HG03432 (cell line): Measurements from ENCODE around the gene TSEN15.

Experiments
- ATAC-seq: cut with Tn5 transposase; IDR thresholded peaks from one replicate; pipeline ENCODE4 v1.9.1; 2021; ENCODE audit warnings: mild to moderate bottlenecking, moderate library complexity; ENCODE audit not compliant: unreplicated experiment

TSEN15 gene

DNA sequence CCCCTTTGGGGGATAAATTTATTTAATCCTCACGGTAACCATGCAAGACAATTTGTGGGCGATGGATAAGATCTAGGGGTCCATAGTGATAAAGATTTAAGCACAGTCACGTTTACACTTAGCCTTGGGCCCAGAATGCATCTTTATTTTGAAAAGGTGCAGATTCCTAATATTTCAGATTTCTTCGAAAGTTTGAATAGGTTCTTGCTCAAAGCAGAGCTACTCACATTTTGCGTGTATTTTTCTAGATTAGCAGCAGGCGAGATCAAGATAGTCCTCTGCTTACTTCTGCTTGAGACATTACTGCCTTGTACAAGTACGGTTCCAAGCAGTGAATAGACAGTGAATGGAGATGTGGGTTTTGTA, 647 bp downstream of the TSEN15 start:
- no peak for ATAC-seq

DNA sequence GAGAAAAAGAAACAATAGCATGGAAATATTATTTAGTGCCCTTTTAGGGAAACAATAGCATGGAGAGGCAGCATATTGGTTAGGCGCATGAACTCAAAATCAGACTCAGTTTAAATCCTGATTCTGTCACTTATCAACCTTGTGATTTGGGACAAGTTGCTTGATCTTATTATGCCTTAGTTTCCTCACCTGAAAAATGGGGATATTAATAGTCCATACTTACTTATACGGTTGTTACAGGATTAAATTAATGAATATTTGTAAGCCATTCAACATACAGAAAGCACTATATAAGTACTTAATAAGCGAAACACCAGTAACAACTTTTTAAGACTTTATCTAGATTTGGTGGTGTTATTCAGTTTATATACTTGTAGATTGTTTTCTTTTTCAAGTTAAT, 1.2 kb downstream of the TSEN15 start:
- ATAC-seq = no peak

DNA sequence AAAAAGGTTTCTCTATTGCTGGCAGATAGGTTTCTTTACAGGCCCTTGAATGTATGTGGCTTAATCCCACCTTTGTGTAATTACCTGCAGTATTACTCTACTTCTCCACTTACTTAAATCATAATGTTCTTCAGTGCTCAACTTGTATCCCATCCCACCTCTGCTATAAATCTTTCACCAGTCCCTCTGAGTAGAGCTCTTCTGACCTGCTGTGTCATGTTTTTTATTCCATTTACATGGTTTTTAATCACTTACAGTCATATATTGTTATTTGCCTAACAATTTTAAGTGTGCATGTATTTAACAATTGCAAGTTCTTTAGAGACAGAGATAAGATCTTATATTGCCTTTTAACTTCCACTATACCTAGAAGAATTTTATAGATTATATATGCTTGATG, 2.4 kb downstream of the TSEN15 start:
- no peak for ATAC-seq

DNA sequence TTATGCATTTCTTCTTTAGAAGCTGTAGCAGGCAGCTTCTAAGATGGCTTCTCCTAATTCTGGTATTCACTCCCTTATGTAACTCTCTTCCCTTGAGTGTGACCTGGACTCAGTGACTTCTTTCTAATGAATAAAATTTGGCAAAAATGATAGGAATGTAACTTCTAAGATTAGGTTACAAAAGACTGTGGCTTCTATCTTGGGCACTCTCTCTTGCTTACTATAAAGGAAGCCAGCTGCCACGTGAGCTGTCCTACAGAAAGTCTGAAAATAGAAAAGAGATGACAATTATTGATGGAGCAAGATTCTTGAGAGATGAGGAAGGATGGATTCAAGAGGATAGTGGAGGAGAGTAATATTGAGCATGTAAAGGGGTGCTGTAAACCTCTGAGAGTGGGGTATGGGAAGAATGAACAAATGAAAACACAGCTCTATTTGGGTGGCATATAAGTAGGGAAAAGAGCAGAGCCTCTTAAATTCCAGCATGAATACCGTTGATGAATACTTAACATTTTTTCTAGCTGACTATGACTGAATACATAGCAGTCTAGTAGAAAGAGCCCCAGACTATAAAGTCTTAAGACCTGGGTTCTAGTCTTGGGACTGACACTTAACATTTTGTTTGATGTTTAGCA, 5.5 kb downstream of the TSEN15 start:
- ATAC-seq = no peak

DNA sequence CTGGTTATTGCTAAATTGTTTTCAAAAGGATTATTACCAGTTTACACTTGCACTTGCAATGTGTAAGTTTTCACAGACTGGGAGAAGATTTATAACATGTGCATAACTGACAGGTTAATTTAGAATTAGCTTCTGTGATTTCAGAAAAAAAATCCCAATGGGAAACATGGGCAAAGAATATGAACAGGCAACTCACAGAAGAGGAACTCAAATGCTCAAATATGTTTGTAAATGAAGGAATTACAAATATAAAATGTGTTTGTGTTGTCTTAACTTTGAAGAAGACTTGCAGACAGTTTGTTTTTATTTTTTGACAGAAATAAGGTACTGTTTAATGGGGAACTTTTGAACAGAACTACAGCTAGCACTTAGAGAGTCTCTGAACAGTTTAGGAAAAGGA, 8.4 kb downstream of the TSEN15 start:
- no peak for ATAC-seq

DNA sequence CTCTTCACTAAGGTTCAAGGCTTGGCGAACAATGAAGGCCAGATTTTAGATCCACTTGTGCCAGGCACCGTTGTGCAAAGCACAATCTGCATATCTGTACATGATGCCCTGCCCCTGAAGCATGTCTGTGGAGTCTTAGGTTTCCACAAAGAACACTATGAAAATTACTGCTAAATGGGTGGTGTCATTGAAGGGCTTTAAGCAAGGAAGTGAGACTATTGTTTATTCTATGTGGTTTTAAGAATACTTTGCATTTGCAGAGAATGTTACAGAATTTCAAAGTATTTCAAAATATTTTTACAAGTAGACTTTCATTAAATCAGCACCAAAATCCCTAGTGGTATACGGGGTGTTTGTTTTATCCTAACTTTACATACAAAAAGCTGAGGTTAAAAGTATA, 8.8 kb downstream of the TSEN15 start:
- ATAC-seq = no peak

DNA sequence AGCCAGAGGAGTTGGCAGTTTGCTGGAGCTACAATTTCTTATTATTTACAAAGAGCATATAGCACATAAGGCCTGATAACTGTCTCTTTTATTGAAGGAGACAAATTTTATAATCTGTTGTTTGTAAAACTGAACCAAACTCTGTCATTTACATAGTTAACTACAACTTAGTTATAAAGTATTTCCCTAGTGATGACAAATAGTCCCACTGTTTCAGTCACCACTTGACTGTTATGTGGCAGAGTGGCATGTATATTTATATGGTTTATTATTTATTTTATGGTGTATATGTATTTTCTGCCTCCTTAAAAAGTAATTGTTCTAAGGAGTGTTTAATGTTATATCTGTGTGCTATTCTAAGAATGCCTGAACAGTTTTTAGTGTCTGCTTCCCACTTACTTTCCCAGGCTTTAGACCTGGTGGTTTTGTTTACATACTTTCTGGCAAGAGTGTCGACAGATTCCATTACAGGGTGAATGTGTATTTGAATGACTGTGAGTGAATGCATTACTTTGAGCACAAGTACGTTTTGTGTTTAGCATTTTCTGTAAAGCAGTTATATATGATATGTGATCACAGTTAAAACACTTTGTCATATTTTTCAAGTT, 10.0 kb downstream of the TSEN15 start:
- ATAC-seq = no peak

DNA sequence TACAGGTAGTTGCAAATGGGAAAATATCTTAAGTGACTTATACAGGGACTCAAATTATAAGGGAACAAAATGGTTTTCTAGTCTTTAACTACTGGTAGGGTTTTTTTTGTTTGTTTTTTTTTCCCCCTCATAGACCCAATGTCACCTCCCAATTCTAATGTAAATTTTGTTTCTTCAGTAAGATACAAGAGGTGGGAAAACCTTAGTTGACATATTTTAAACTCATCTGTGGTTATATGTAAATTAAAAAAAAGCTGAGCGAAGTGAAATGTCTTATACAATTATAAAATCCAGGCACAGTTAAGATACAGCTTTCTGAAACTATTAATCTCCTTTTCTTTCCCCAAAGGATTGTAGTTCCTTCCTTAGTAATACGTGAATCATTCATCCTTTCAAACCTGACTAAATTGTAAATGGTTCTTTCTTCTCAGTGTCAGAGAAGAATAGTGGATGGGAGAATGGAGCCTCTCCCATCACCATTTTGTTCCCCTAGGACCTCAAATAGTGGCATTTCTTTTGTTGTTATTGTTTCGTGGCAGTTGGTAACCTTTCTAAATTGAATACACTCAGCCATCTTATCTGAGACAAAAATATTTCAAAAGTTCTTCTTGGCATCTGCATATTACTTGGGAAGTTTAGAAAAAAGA, 11.2 kb downstream of the TSEN15 start:
- ATAC-seq = no peak

DNA sequence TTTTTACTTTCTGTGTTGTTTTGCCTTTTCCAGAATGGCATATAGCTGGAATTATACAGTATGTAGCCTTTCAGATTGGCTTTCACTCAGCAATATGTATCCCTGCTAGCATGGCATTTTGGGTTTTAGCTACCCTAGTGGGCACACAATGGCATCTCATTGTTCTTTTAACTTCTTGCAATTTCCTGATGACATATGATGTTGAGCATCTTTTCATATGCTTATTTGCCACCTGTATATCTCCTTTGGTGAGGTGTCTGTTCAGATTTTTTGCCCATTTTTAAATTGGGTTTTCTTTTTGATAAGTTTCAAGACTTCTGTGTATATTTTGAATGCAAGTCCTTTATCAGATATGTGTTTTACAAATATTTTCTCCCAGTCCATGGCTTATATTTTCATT, 14.0 kb downstream of the TSEN15 start:
- ATAC-seq = no peak

DNA sequence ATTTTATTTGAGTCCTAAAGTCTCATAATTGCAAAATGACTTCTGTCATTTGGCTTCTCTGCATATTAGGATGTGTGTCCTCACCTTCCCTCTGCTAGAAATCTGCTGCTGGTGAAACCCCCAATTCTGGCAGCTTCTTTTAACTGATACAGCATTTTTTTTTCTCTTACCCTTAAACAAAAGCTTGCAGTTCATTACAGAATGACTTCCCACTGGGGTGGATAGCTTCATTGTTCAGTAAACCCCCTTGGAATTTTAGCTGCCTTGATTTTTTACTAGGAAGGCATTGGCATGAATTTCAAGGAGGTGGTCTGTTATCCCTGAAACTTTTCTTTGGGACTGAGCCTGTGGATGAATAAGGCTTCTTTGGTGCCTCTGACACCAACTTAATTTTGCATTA, 16.8 kb downstream of the TSEN15 start:
- no peak for ATAC-seq

DNA sequence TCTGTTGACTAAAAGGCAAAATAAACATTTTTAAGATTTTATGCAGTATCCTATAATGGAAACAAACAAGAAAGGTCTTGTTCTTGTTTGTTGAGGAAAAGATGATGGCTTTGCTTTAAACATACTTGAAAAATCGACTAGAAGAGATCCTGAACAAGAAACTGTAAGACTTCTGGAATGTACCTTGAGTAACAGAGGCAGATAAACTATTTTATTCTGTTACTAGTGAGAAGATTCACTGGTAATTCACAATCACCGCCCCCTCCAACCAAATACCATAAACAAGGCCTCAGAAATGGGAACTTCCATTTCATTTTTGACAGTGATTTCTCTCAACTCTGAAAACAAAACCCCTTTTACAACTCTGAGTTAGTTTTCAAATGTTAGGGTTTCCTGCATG, 18.1 kb downstream of the TSEN15 start:
- no peak for ATAC-seq

DNA sequence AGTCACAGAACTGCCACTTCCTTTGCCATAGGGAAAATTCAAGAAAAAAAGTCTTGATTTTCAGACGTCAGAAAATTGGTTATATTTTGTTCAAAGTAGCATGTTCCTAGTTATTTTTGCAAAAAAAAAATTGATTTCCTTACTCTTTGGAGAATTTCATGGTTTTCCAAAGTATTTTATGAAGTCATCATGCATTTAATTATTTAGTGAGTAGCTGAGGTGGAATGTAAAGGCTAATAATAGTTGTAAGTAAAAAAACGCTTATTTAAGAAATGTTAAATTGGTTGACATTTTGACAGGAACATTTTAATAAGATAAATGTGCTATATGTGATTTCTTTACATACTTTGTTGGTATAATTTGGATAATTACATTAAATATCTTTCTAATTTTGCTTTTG, 20.8 kb downstream of the TSEN15 start:
- no peak for ATAC-seq

DNA sequence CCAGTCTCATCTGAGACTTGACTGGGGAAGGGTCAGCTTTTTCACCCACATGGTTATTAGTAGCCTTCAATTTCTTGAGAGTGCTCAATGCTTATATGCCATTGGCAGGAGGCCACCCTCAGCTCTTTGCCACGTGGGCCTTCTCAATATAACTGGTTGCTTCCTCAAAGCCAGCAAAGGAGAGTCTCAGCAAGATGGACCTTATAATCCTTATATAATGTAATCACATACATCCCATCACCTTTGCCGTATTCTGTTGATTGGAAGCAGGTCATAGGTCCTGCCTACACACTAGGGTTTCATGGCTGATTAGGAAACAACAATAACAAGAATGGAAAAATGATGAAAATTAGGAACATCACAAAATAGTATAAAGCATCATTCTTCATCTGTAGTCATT, 22.9 kb downstream of the TSEN15 start:
- no peak for ATAC-seq

DNA sequence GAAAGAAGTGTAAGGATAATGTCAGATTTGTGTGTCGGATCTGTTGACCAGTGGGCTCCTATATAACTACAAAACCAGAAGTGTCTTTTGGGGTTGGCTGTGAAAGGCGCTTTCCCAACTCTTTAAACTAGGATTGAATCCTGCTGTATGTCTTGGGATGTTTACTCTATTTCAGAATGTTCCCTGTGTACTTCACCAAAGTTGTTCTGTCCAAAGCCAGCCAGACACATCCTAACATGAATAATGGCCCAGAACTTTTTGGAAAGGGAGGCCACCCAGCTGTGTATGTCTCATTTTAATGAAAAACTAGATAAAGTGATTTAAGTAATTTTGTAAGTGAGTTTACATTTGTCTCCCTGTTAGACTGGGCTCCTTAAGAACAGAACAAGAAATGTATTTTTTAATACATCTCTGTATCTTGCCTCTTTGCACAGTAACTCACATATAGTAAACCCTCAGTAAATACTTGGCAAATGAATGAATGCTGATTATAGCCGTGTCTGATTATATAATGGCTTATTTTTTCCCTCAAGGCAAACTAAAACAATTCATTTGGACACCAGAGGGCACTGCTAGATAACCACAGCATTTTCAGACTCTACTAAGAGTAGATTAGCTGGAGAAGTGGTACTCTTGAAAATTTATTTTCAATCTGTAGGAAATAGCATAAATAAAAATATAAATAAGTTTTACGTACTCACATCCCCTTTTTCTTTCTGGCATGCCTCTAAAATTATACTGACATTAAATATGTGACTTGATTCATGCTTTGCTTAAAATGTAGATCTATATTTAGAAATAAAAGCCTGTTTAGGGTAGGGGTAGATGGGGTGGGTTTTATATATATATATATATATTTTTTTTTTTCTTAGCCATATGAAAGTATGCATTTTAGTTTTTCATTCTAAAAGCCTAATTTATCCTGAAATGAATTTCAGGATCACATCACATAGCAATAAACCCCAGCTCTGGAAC, 23.8 kb downstream of the TSEN15 start:
- no peak for ATAC-seq

DNA sequence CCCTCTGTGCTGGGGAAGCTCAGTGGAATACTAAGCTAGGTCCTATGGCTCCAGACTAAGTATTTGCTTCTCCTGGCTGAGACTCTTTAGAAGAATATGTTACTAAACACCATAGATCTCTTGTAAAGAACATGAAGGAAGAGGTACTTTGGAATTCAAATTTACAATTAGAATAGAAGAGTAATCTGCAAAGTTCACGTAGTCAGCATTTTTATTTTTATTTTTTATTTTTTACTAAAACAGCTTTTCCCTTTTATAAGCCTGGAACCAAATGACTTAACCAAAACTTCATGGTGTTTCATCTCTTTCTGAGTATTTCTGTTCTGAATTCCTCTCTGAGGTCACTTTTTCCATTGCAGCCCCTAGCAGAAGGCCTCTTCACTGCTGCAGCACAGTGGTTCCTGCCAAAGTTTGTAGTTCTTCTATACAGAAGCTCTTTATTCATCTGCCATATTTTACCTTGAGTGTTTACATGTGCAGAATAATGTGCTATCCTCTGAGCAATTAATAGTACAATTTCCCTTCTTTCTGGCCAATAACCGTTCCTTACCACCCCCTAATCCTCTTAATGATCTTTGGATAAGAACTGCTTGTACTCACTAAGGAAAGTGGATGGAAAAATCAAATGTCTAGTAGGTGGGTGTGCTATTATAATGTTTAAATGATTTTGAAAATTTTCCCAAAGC, 27.2 kb downstream of the TSEN15 start:
- ATAC-seq = no peak

DNA sequence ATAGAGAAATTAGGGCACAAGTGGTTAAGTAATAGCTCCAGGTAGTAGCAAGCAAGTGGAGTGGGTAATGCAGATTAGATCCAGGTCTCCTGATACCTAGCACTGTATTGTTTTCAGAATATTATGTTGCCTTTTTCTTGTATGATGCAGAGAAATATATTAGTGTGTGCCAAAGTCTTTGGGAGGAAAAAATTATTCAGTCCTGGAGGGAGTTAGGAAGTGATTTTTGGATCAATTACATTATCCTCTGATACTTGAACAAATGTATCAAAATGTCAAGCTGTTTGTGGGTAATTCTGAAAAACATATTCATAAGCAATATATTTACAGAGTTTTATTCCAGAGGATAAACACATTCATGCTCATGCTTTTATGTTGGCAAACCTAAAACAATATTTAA, 28.8 kb downstream of the TSEN15 start:
- ATAC-seq = no peak

DNA sequence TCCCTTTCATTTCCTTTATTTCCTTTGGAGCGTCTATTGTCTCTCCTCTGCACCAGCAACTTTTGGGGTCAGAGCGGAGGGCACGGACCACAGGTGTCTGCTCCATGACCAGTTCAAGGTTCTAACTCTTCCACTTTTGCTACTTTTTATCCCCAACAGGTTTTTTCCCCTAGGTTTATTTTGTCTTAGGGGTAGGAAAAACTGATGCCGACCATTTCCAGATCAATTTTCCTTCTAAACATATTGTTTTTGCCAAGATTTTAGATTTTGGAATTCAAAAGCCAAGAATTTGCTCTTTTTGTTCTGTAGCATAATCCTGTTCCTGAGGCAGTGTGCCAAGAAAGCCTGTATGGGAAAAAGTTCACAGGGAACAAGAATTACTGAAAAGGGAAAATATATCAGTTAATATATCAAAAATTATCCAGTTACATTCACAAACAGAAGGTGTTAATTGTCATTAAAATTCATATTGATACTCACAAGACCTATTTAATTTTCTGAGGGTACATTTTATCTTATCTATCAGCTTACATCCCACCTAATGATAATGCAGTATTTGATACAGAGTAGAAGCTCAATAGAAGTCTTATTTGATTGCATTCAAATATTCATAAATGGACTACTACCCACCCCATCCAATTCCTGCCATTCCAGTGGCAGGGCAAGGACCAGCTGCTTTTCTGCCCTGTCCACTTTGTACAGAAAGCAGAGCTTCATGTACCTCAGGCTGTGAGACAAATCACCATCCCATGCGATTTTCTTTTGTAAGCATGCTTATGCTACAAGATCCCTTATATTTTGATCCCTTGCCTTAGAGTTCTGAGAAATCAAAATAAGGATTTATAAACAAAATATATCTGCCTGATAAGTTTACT, 31.2 kb downstream of the TSEN15 start:
- no peak for ATAC-seq

DNA sequence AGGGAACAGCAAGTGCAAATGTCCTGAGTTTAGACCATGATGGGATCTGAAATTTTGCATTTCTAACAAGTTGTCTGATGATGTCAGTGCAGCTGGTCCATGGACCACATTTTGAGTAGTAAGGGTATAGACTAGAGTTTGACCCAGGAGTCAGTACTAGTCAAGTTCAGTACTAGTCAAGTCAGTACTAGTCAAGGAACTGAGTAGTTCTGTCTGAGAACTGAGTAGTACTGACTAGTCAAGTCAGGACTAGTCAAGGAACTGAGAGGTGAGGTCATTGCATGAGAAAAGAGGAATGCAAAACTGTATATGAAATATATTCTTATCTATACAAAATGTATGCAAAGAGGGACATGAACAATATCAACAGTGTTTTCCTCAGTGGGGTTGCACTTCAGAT, 34.1 kb downstream of the TSEN15 start:
- no peak for ATAC-seq

DNA sequence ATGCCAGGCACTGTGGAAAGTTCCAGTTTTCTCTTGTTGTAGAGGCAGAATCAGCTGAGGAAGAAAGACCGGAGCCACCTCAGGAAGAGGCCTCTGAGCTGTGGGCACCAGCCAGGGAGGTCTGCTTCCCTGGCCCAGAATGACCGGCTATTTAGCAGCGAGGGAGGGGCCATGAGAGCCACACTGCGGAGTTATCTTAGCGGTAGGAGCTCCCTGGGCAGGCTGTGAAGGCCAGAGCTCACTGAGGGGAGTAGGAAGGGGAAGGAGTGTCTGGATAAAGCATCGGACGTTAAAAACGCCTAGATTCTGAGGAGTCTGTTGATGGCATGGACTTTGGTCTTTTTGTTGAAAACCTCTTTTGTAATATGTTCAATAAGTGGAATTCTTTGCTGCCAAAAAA, 36.5 kb downstream of the TSEN15 start:
- ATAC-seq = no peak

DNA sequence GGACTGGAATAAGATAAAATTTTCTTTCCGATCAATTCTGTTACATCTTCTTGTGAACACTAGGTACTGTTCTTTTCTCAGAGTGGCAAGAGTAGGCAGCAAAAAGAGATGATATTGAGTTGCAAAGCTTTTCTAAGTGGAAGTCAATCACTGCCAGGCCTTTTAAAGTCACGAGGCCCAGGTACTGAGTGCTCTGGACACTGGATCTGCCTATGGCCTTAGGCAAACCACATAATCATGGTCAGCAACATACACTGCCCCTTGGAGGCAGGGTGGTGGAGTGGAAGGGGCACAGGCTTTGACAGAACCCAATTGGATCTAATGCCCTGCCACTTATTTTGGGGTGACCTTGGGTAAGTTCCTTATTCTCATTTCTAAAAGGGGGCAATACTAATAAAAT, 41.5 kb downstream of the TSEN15 start:
- no peak for ATAC-seq
